ENCODE measurements around the gene COLQ. TPM values are rescaled to one million over a fixed set of nuclear protein-coding genes. Genes with fewer than 3 reads are reported as not detected.

Gene COLQ
- total and polyA plus RNA-seq, 11 donors: 2.1 to 33.0 (median 10.7) TPM

DNA sequence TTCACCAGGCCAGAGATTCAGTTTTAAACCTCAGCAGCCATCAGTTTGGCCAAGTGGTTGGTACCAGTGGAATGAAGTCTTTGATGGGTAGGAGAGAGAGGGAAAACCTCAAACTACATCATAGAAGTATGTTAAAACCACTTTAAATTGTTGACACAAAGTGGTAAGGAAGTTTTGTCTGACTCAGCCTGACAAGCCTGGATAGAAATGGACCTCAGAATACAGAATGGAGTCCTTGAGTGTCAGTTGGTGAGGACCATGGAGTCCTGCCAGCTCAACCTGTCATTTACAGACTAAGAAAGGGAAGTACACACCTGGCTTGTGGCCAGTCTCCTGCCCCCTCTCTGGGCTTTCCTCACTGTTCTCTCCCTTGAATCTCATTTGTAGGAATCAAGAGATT, 82.0 kb downstream of the COLQ start:
- Histone ChIP-seq H3K27ac (no peak overlapping the region), H3K4me3 (no peak overlapping the region), H3K27me3 (no peaks in the 10 kb centered on the region), H3K36me3 (peaks cover 12 to 93% (median 83%) of the 10 kb centered on the region in 9 donors), H3K4me1 (peaks cover 0 to 28% (median 4%) of the 10 kb centered on the region in 12 donors), H3K9me3 (no peaks in the 10 kb centered on the region)
- TF ChIP-seq POLR2A (IDR thresholded peaks at IDR 0.05): no peak
- TF ChIP-seq, protein P1, sequence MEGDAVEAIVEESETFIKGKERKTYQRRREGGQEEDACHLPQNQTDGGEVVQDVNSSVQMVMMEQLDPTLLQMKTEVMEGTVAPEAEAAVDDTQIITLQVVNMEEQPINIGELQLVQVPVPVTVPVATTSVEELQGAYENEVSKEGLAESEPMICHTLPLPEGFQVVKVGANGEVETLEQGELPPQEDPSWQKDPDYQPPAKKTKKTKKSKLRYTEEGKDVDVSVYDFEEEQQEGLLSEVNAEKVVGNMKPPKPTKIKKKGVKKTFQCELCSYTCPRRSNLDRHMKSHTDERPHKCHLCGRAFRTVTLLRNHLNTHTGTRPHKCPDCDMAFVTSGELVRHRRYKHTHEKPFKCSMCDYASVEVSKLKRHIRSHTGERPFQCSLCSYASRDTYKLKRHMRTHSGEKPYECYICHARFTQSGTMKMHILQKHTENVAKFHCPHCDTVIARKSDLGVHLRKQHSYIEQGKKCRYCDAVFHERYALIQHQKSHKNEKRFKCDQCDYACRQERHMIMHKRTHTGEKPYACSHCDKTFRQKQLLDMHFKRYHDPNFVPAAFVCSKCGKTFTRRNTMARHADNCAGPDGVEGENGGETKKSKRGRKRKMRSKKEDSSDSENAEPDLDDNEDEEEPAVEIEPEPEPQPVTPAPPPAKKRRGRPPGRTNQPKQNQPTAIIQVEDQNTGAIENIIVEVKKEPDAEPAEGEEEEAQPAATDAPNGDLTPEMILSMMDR (IDR thresholded peaks at IDR 0.05): no peak
- intact Hi-C loops (cut with DNase I): no loop called here
- ATAC-seq: no peak
- no peak for DNase-seq

DNA sequence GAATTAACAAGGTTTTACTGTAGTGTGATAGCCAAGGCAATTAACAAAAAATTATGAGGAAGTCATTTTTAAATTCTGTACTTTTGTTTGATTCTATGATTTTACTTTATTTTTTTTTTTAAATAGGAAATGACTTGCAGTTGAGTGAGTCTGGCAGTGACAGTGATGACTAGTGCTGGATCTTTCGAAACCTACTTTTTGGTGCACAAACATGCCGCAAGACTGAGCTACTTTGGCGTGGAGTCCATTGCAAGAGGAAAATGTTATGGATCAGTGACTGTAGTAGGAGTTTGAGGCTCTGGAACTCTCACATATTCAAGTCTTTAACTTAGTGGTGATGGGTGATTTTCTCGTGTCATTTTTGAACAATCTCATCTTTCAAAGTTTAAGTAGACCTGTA, 82.5 kb downstream of the COLQ start:
- H3K4me3 ChIP-seq: no peak overlapping the region
- ATAC-seq: no peak
- H3K9me3 ChIP-seq: no peaks in the 10 kb centered on the region
- no peak for DNase-seq
- no peaks in the 10 kb centered on the region for H3K27me3 ChIP-seq
- H3K36me3 ChIP-seq: peaks cover 12 to 97% (median 87%) of the 10 kb centered on the region in 9 donors
- H3K27ac ChIP-seq: peak overlapping the region in 1 of 12 donors; percentile 35
- WGBS, 4 donors: 91 to 94% (median 93%) methylated on average over 4 of the region's 4 CpGs
- intact Hi-C loops (cut with DNase I): no loop called here
- H3K4me1 ChIP-seq: peaks cover 0 to 28% (median 4%) of the 10 kb centered on the region in 12 donors
- TF ChIP-seq POLR2A (IDR thresholded peaks at IDR 0.05): no peak
- TF ChIP-seq, protein P1 (IDR thresholded peaks at IDR 0.05): no peak

DNA sequence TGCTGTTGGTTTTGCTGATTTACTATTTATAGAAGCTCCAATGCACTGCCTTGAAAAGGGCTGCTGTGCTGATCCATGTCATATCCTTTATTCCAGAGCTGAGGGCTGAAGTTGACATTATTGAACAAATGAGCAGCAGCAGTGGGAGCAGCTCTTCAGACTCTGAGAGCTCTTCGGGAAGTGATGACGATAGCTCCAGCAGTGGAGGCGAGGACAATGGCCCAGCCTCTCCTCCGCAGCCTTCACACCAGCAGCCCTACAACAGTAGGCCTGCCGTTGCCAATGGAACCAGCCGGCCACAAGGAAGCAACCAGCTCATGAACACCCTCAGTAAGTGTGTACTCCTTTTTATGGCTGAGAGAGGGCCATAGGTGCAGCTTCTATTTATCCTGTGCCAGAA, 85.3 kb downstream of the COLQ start:
- ATAC-seq (no peak), DNase-seq (no peak)
- Histone ChIP-seq H3K27me3 (no peaks in the 10 kb centered on the region), H3K4me3 (no peak overlapping the region), H3K9me3 (no peaks in the 10 kb centered on the region), H3K27ac (no peak overlapping the region), H3K36me3 (peaks cover 12 to 100% (median 94%) of the 10 kb centered on the region in 9 donors), H3K4me1 (peaks cover 0 to 32% (median 6%) of the 10 kb centered on the region in 12 donors)
- 86 to 95% (median 91%) methylated on average over 6 of the region's 6 CpGs for WGBS, 4 donors
- intact Hi-C loops (cut with DNase I): no loop called here
- TF ChIP-seq POLR2A (IDR thresholded peaks at IDR 0.05): no peak
- TF ChIP-seq, protein P1 (IDR thresholded peaks at IDR 0.05): no peak

DNA sequence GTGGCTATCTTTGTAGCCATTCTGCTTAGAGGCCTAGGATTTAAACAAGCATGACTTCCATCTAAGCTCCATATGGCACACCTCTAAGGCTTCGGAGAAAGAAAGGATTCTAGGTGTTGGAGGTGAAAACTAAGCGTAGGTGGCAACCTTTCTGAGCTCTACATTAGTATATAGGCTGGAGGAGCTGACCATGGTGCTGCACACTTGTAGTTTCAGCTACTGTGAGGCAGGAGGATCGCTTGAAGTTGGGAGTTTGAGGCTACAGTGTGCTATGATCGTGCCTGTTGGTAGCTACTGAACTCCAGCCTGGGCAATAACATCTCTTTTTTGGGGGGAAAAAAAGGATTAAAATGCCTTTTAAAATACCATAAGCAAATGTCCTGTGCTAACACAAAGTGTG, 86.8 kb downstream of the COLQ start:
- whole genome bisulfite sequencing, 4 donors: 90 to 97% (median 94%) methylated on average over 4 of the region's 4 CpGs
- no peak for ATAC-seq

More for the DNA sequence above, 86.8 kb downstream of the COLQ start:
- Histone ChIP-seq H3K4me3 (no peak overlapping the region), H3K4me1 (peaks cover 0 to 35% (median 9%) of the 10 kb centered on the region in 12 donors), H3K9me3 (no peaks in the 10 kb centered on the region), H3K27ac (no peak overlapping the region), H3K36me3 (peaks cover 12 to 98% (median 94%) of the 10 kb centered on the region in 9 donors), H3K27me3 (no peaks in the 10 kb centered on the region)
- TF ChIP-seq POLR2A (IDR thresholded peaks at IDR 0.05): no peak
- TF ChIP-seq, protein P1 (IDR thresholded peaks at IDR 0.05): no peak
- DNase-seq: no peak
- intact Hi-C loops (cut with DNase I): loop anchor here in 1 of 10 donors (5.0 kb wide), 1 partner anchor 123 kb away; no protein-coding TSS in a partner anchor

Data from heart left ventricle (tissue), 16 donors.